C4-2B (cell line): ENCODE data around the gene CHSY3.

Source experiments
- H3K27ac ChIP-seq: fragments of 450-650 bp; 2 replicates; pipeline ENCODE4 v1.5.1; 2017
- CTCF ChIP-seq: fragments of 450-650 bp; conservative IDR thresholded peaks from 2 replicates; pipeline ENCODE4 v1.5.1; 2017; ENCODE audit warnings: mild to moderate bottlenecking
- ZFX ChIP-seq: fragments of 450-650 bp; IDR thresholded peaks from 2 replicates; pipeline ENCODE4 v1.6.1; 2017

The CHSY3 gene

GRCh38 chr5:129945774-129946270, 41.6 kb downstream of the CHSY3 start:
- TF ChIP-seq CTCF (no peak), ZFX (no peak)
- H3K27ac ChIP-seq = no peak overlapping the region

GRCh38 chr5:129951039-129951438, 46.8 kb downstream of the CHSY3 start:
- no peak overlapping the region for H3K27ac ChIP-seq
- TF ChIP-seq ZFX (no peak), CTCF (no peak)

GRCh38 chr5:129958581-129958980, 54.3 kb downstream of the CHSY3 start:
- TF ChIP-seq ZFX = no peak
- TF ChIP-seq CTCF = no peak
- H3K27ac ChIP-seq = no peak overlapping the region

- TF ChIP-seq ZFX = no peak
- TF ChIP-seq CTCF = no peak
Observed at GRCh38 chr5:129960831-129961230, 56.6 kb downstream of the CHSY3 start.

DNA sequence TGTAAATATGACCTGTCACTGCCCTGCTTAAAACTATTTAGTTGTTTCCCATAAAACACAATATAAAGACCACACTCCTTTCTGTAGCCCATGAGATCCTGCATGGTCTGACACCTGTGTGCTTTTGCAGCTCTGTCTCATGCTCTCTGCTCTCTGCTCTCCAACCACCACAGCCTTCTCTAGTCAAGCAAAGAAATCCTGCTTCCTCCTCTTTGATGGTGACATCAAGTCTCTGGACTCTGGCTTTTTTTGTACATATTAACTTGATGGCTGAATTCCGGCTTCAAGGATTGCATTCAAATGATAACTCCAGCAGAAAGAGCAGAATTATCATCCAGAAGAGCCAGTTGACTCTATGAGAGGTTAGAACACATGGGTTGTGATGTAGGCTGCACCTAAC, 58.2 kb downstream of the CHSY3 start:
- TF ChIP-seq ZFX (no peak), CTCF (no peak)
- H3K27ac ChIP-seq = no peak overlapping the region

More at GRCh38 chr5:129960831-129961230, 56.6 kb downstream of the CHSY3 start:
- no peak overlapping the region for H3K27ac ChIP-seq

DNA sequence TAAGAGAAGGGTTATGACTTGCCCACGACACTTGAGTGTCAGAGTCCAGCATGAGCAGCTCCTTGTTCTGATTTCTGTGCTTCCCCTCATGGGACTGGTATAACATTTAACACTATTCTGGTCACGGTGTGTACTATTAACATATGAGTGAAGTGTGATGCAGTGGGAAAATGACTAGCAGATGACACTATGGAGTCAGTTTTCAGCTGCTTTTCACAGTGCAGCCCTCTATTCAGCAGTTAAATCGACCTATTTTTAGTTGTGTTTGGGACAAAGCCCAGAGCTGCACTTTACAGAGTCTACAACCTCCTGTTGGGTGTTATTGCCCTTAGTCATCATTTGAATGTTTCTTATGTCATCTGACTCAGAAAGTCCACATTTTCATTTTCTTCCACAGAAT, 59.1 kb downstream of the CHSY3 start:
- H3K27ac ChIP-seq = no peak overlapping the region
- TF ChIP-seq ZFX (no peak), CTCF (no peak)

GRCh38 chr5:129966071-129966470, 61.8 kb downstream of the CHSY3 start:
- TF ChIP-seq CTCF (no peak), ZFX (no peak)
- no peak overlapping the region for H3K27ac ChIP-seq
